GM12878 (cell line): ENCODE measurements around the gene ALDH1A2. TPM values are rescaled to one million over a fixed set of nuclear protein-coding genes. Genes with fewer than 3 reads are reported as not detected.
"Not testable (repeated sequence)": the region's sequence is repeated elsewhere in the genome, so short reads cannot be mapped to it uniquely, and the experiment has no call there.

ENCODE experiments used
- ATAC-seq: fragments of 200-7000 bp; cut with Tn5 transposase; 3 replicates; pipeline ENCODE4 v1.9.1; 2020; ENCODE audit warnings: mild to moderate bottlenecking, moderate library complexity
- BruUV-seq: library from RNA; stranded (reverse); fragments of 400-500 nt; replicated peaks from 2 replicates; lab custom pipeline; 2021; lab: Mats Ljungman, UMichigan
- CTCF ChIA-PET: fragments of 300-600 bp; sonication (Branson Sonifier 250); formaldehyde crosslinking; extraction: SDS; loops from one replicate; lab custom pipeline; 2021; ENCODE audit warnings: inconsistent platforms; lab: Yijun Ruan, JAX
- POLR2A ChIA-PET: fragments of 350-600 bp; formaldehyde crosslinking; extraction: SDS; loops from one replicate; lab custom pipeline; 2021; ENCODE audit warnings: inconsistent platforms; lab: Charles Lee
- RAD21 ChIA-PET: fragments of 300-600 bp; sonication (Branson Sonifier 250); formaldehyde crosslinking; loops from one replicate; lab custom pipeline; 2023; ENCODE audit warnings: antibody characterized with exemption; ENCODE audit not compliant: unreplicated experiment; lab: Charles Lee
- SMC1A ChIA-PET: fragments of 300-600 bp; sonication (Branson Sonifier 250); formaldehyde crosslinking; loops from one replicate; lab custom pipeline; 2023; ENCODE audit not compliant: unreplicated experiment, uncharacterized antibody; lab: Charles Lee
- DNase-seq: peaks from one replicate; pipeline ENCODE4 v3.0.0-alpha.2; 2011; ENCODE audit warnings: low read depth, low spot score
- FAIRE-seq: peaks from 3 replicates; lab custom pipeline; 2011; peaks lifted over from hg19 to GRCh38; lab: Jason Lieb, UNC
- H2AFZ ChIP-seq: 2 replicates; pipeline ENCODE4 v1.6.0; 2011; ENCODE audit warnings: low read depth, low read length, control low read depth; ENCODE audit not compliant: control insufficient read depth
- H3K27ac ChIP-seq: 2 replicates; pipeline ENCODE4 v1.5.1; 2011; ENCODE audit warnings: control low read depth; ENCODE audit not compliant: control insufficient read depth, insufficient read depth
- H3K27me3 ChIP-seq, 2 experiments: replicated peaks in 1 of 2; 2 replicates each; pipeline versions ENCODE4 v1.6.0 to v1.6.1; 2011; ENCODE audit warnings: low read length in 1 of 2; ENCODE audit not compliant: control insufficient read depth in 2 of 2, insufficient read depth in 2 of 2
- H3K36me3 ChIP-seq, 2 experiments: 2 replicates each; pipeline ENCODE4 v1.5.1; 2011; ENCODE audit warnings: low read length in 1 of 2; ENCODE audit not compliant: control insufficient read depth in 2 of 2, insufficient read depth in 2 of 2
- H3K4me1 ChIP-seq: 2 replicates; pipeline ENCODE4 v1.6.1; 2011; ENCODE audit warnings: mild to moderate bottlenecking, low read length, moderate library complexity, mixed read lengths; ENCODE audit not compliant: control insufficient read depth, insufficient read depth
- H3K4me2 ChIP-seq: 2 replicates; pipeline ENCODE4 v1.6.0; 2011; ENCODE audit warnings: control low read depth; ENCODE audit not compliant: control insufficient read depth, insufficient read depth
- H3K4me3 ChIP-seq: fragments of 200-600 bp; sonication (generic); 2 replicates; pipeline ENCODE4 v1.5.1; 2016
- H3K79me2 ChIP-seq: 2 replicates; pipeline ENCODE4 v1.6.0; 2011; ENCODE audit warnings: low read length; ENCODE audit not compliant: control insufficient read depth, insufficient read depth
- H3K9ac ChIP-seq: 2 replicates; pipeline ENCODE4 v1.8.0; 2011; ENCODE audit warnings: low read length, control low read depth, mixed read lengths; ENCODE audit not compliant: control insufficient read depth, insufficient read depth
- H3K9me3 ChIP-seq: replicated peaks from 3 replicates; pipeline ENCODE4 v1.5.1; 2011; ENCODE audit warnings: mild to moderate bottlenecking, low read length; ENCODE audit not compliant: control insufficient read depth, insufficient read depth
- H4K20me1 ChIP-seq: 2 replicates; pipeline ENCODE4 v1.6.0; 2011; ENCODE audit not compliant: control insufficient read depth, insufficient read depth
- BMI1 ChIP-seq: fragments of 450-650 bp; IDR thresholded peaks from 2 replicates; pipeline ENCODE4 v1.6.1; 2016; ENCODE audit warnings: mild to moderate bottlenecking, moderate library complexity, borderline replicate concordance
- EZH2 ChIP-seq: IDR thresholded peaks from 2 replicates; pipeline ENCODE4 v1.6.1; 2012; ENCODE audit warnings: low read depth, mild to moderate bottlenecking, control low read depth, inconsistent platforms, low read length, borderline replicate concordance; ENCODE audit not compliant: control insufficient read depth
- GATAD2B ChIP-seq: fragments of 450-650 bp; conservative IDR thresholded peaks from 2 replicates; pipeline ENCODE4 v1.6.1; 2017; ENCODE audit warnings: low read depth, mild to moderate bottlenecking, moderate library complexity
- HDGF ChIP-seq: fragments of 450-650 bp; IDR thresholded peaks from 2 replicates; pipeline ENCODE4 v1.6.1; 2016; ENCODE audit warnings: antibody characterized with exemption
- RUNX3 ChIP-seq: IDR thresholded peaks from 2 replicates; pipeline ENCODE4 v1.6.1; 2012; ENCODE audit warnings: low read length, inconsistent platforms
- WGBS: methylation state at CpG from one replicate; pipeline ENCODE4 v1.1.6; 2016; ENCODE audit warnings: low lambda C conversion rate; ENCODE audit not compliant: insufficient replicate concordance, insufficient coverage; ENCODE audit errors: missing lambda C conversion rate; 5-methylcytosine and 5-hydroxymethylcytosine counted together
- in situ Hi-C: fragments of 300-500 bp; cut with MboI; formaldehyde crosslinking; loops from 9 replicates; pipeline ENCODE4 v1.14.3; 2018; ENCODE audit warnings: mixed read lengths
- intact Hi-C: fragments of 100-400 bp; cut with micrococcal nuclease; formaldehyde crosslinking; loops from one replicate; pipeline ENCODE4 v1.14.2; 2022; ENCODE audit not compliant: unreplicated experiment
- polyA plus RNA-seq, 11 experiments: library from polyadenylated mRNA; depleted of rRNA in 4 of 11; unstranded in 6 of 11; stranded (reverse) in 5 of 11; fragments of >200 nt; fragmentation: Nextera tagmentation in 4 of 11; fragmentation: Illumina TruSeq in 1 of 11; extraction: Ambion mirVana in 4 of 11; extraction: Trizol in 1 of 11; gene quantifications; 1 replicate in 1 of 11; 2 replicates in 10 of 11; pipeline versions ENCODE4 v1.2.1 to v1.2.3, GENCODE V29; 2011 to 2016; ENCODE audit warnings: inconsistent platforms in 2 of 11, missing spikeins in 2 of 11, low read depth in 1 of 11
- total RNA-seq, 4 experiments: library from RNA; depleted of rRNA in 3 of 4; stranded (reverse); fragments of >200 nt in 3 of 4; fragmentation: Illumina TruSeq in 1 of 4; extraction: Trizol in 1 of 4; gene quantifications; 2 replicates each; pipeline versions ENCODE4 v1.2.1 to v1.2.3, GENCODE V29; 2013 to 2021
- TF ChIP-seq, protein P1 (sequence below): fragments of 450-650 bp; IDR thresholded peaks from 2 replicates; pipeline ENCODE4 v1.6.1; 2018; ENCODE audit warnings: mild to moderate bottlenecking, low read depth, moderate library complexity; ENCODE audit not compliant: partially characterized antibody
- TF ChIP-seq, protein P2 (sequence below): fragments of 450-650 bp; formaldehyde crosslinking; IDR thresholded peaks from 2 replicates; pipeline ENCODE4 v1.5.0; 2022; ENCODE audit warnings: mild to moderate bottlenecking, missing genetic modification characterization
- TF ChIP-seq, protein P3 (sequence below): IDR thresholded peaks from 2 replicates; pipeline ENCODE4 v1.6.1; 2011; ENCODE audit warnings: low read depth, mild to moderate bottlenecking, low read length, moderate library complexity, borderline replicate concordance; ENCODE audit errors: extremely low read depth
- TF ChIP-seq, protein P4 (sequence below): IDR thresholded peaks from 2 replicates; pipeline ENCODE4 v1.6.1; 2012; ENCODE audit warnings: low read depth, low read length, improper control_type of control experiment

The ALDH1A2 gene
- total and polyA plus RNA-seq, 10 of the 15 experiments (the other 5 are each of a cell fraction or from before 2014, with no cell fraction given) = 0.06 to 0.92 (median 0.18) TPM; not detected in 5

DNA sequence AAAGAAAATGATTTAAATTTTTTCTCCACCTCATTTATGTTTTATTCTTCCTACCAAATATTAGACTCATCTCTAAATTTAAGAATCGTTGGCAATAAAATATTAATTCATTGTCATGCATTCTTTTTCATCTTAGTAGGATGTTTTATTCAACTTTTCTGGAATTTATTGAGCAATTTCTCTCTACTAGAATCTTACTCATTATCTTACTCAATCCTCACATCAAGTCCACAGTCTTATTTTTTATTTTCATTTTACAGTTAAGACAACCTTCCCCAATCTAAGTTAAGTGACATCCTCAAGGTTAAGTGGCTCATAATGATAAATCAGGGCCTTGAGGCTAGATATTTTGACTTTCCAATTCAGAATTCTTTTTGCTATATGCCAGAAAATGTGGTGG is 15.9 kb upstream of the ALDH1A2 start (continued):
- TF ChIP-seq, protein P1, sequence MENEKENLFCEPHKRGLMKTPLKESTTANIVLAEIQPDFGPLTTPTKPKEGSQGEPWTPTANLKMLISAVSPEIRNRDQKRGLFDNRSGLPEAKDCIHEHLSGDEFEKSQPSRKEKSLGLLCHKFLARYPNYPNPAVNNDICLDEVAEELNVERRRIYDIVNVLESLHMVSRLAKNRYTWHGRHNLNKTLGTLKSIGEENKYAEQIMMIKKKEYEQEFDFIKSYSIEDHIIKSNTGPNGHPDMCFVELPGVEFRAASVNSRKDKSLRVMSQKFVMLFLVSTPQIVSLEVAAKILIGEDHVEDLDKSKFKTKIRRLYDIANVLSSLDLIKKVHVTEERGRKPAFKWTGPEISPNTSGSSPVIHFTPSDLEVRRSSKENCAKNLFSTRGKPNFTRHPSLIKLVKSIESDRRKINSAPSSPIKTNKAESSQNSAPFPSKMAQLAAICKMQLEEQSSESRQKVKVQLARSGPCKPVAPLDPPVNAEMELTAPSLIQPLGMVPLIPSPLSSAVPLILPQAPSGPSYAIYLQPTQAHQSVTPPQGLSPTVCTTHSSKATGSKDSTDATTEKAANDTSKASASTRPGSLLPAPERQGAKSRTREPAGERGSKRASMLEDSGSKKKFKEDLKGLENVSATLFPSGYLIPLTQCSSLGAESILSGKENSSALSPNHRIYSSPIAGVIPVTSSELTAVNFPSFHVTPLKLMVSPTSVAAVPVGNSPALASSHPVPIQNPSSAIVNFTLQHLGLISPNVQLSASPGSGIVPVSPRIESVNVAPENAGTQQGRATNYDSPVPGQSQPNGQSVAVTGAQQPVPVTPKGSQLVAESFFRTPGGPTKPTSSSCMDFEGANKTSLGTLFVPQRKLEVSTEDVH = no peak
- TF ChIP-seq, protein P2, sequence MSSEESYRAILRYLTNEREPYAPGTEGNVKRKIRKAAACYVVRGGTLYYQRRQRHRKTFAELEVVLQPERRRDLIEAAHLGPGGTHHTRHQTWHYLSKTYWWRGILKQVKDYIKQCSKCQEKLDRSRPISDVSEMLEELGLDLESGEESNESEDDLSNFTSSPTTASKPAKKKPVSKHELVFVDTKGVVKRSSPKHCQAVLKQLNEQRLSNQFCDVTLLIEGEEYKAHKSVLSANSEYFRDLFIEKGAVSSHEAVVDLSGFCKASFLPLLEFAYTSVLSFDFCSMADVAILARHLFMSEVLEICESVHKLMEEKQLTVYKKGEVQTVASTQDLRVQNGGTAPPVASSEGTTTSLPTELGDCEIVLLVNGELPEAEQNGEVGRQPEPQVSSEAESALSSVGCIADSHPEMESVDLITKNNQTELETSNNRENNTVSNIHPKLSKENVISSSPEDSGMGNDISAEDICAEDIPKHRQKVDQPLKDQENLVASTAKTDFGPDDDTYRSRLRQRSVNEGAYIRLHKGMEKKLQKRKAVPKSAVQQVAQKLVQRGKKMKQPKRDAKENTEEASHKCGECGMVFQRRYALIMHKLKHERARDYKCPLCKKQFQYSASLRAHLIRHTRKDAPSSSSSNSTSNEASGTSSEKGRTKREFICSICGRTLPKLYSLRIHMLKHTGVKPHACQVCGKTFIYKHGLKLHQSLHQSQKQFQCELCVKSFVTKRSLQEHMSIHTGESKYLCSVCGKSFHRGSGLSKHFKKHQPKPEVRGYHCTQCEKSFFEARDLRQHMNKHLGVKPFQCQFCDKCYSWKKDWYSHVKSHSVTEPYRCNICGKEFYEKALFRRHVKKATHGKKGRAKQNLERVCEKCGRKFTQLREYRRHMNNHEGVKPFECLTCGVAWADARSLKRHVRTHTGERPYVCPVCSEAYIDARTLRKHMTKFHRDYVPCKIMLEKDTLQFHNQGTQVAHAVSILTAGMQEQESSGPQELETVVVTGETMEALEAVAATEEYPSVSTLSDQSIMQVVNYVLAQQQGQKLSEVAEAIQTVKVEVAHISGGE (CRISPR knock-in tag) = no peak
- TF ChIP-seq, protein P3, sequence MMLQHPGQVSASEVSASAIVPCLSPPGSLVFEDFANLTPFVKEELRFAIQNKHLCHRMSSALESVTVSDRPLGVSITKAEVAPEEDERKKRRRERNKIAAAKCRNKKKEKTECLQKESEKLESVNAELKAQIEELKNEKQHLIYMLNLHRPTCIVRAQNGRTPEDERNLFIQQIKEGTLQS = no peak
- no peak for TF ChIP-seq RUNX3
- TF ChIP-seq, protein P4, sequence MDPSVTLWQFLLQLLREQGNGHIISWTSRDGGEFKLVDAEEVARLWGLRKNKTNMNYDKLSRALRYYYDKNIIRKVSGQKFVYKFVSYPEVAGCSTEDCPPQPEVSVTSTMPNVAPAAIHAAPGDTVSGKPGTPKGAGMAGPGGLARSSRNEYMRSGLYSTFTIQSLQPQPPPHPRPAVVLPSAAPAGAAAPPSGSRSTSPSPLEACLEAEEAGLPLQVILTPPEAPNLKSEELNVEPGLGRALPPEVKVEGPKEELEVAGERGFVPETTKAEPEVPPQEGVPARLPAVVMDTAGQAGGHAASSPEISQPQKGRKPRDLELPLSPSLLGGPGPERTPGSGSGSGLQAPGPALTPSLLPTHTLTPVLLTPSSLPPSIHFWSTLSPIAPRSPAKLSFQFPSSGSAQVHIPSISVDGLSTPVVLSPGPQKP = no peak
- no peak for TF ChIP-seq EZH2
- no peak for TF ChIP-seq HDGF
- no peak for TF ChIP-seq GATAD2B
- TF ChIP-seq BMI1 = no peak

DNA sequence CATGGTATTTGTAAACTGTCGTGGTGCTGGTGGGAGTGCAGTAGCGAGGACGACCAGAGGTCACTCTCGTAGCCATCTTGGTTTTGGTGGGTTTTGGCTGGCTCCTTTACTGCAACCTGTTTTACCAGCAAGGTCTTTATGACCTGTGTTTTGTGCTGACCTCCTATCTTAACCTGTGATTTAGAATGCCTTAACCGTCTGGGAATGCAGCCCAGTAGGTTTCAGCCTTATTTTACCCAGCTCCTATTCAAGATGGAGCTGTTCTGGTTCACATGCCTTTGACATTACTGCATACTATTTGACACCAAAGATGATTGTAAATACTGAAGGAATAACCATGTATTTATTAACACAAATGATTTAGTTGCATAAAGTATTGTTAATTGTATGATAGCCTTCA is 15.4 kb upstream of the ALDH1A2 start:
- RAD21 ChIA-PET, SMC1A ChIA-PET, intact Hi-C loops, H3K27ac ChIP-seq, BruUV-seq, H3K4me1 ChIP-seq, H2AFZ ChIP-seq, H3K79me2 ChIP-seq, DNase-seq, H3K27me3 ChIP-seq, ATAC-seq, H3K9me3 ChIP-seq, H3K9ac ChIP-seq, H4K20me1 ChIP-seq, in situ Hi-C loops, FAIRE-seq, H3K36me3 ChIP-seq, H3K4me2 ChIP-seq, POLR2A ChIA-PET, H3K4me3 ChIP-seq: not testable (repeated sequence)
- CTCF ChIA-PET = interaction anchor here (3.2 to 4.5 kb wide), 2 partner anchors 10 to 102 kb away, joined by 13 to 51 read pairs; no protein-coding TSS in a partner anchor
- WGBS = 57% methylated on average over 5 of the region's 5 CpGs
